SK-N-SH treated with all-trans-retinoic acid at 6 μM for 48 hours (cell line): ENCODE results near the gene IRGQ.

Experiments used
- ATAC-seq: fragments of 200-7000 bp; cut with Tn5 transposase; 3 replicates; pipeline ENCODE4 v1.9.1; 2020; ENCODE audit warnings: mild to moderate bottlenecking, moderate library complexity
- ARNTL ChIP-seq: fragments of 450-650 bp; formaldehyde crosslinking; IDR thresholded peaks from 2 replicates; pipeline ENCODE4 v1.5.0; 2020; ENCODE audit warnings: low read depth, mild to moderate bottlenecking, moderate library complexity, borderline replicate concordance
- BACH2 ChIP-seq: fragments of 250-450 bp; sonication (Bioruptor Pico); IDR thresholded peaks from 2 replicates; pipeline ENCODE4 v1.9.0; 2021; ENCODE audit warnings: mild to moderate bottlenecking, borderline replicate concordance
- CREB5 ChIP-seq: fragments of 250-450 bp; sonication (Bioruptor Pico); IDR thresholded peaks from 2 replicates; pipeline ENCODE4 v1.5.1; 2020; ENCODE audit warnings: low read depth, mild to moderate bottlenecking, moderate library complexity
- CSDC2 ChIP-seq: fragments of 250-450 bp; sonication (Bioruptor Pico); IDR thresholded peaks from 2 replicates; pipeline ENCODE4 v1.5.0; 2020; ENCODE audit warnings: mild to moderate bottlenecking, moderate library complexity
- ESRRG ChIP-seq: fragments of 250-450 bp; sonication (Bioruptor Pico); IDR thresholded peaks from 2 replicates; pipeline ENCODE4 v1.6.1; 2021; ENCODE audit warnings: mild to moderate bottlenecking
- GLIS3 ChIP-seq: fragments of 250-450 bp; sonication (Bioruptor Pico); IDR thresholded peaks from 2 replicates; pipeline ENCODE4 v1.5.0; 2020; ENCODE audit warnings: mild to moderate bottlenecking, moderate library complexity
- ISL1 ChIP-seq: fragments of 250-450 bp; sonication (Bioruptor Pico); IDR thresholded peaks from 2 replicates; pipeline ENCODE4 v2.1.2; 2022; ENCODE audit warnings: mild to moderate bottlenecking, moderate library complexity
- OSR1 ChIP-seq: fragments of 250-450 bp; sonication (Bioruptor Pico); IDR thresholded peaks from 2 replicates; pipeline ENCODE4 v1.8.0; 2022; ENCODE audit warnings: moderate library complexity, mild to moderate bottlenecking, inconsistent platforms
- PPARA ChIP-seq: fragments of 250-450 bp; sonication (Bioruptor Pico); IDR thresholded peaks from 2 replicates; pipeline ENCODE4 v1.5.0; 2020; ENCODE audit warnings: mild to moderate bottlenecking, borderline replicate concordance
- RARB ChIP-seq: fragments of 250-450 bp; sonication (Bioruptor Pico); IDR thresholded peaks from 2 replicates; pipeline ENCODE4 v1.8.0; 2021; ENCODE audit warnings: mild to moderate bottlenecking, moderate library complexity
- SNAI2 ChIP-seq: fragments of 250-450 bp; sonication (Bioruptor Pico); IDR thresholded peaks from 2 replicates; pipeline ENCODE4 v1.5.0; 2020; ENCODE audit warnings: mild to moderate bottlenecking, moderate library complexity
- TCF4 ChIP-seq: fragments of 250-450 bp; sonication (Bioruptor Pico); IDR thresholded peaks from 2 replicates; pipeline ENCODE4 v1.8.0; 2021; ENCODE audit warnings: mild to moderate bottlenecking, moderate library complexity, borderline replicate concordance
- TOX ChIP-seq: fragments of 250-450 bp; sonication (Bioruptor Pico); IDR thresholded peaks from 2 replicates; pipeline ENCODE4 v1.8.0; 2021; ENCODE audit warnings: mild to moderate bottlenecking, moderate library complexity, borderline replicate concordance
- ZC3H10 ChIP-seq: fragments of 250-450 bp; sonication (Bioruptor Pico); IDR thresholded peaks from 2 replicates; pipeline ENCODE4 v1.5.1; 2021; ENCODE audit warnings: mild to moderate bottlenecking, moderate library complexity
- ZFP3 ChIP-seq: fragments of 250-450 bp; sonication (Bioruptor Pico); IDR thresholded peaks from 2 replicates; pipeline ENCODE4 v1.5.0; 2020; ENCODE audit warnings: mild to moderate bottlenecking, moderate library complexity
- ZFP30 ChIP-seq: fragments of 450-650 bp; formaldehyde crosslinking; IDR thresholded peaks from 2 replicates; pipeline ENCODE4 v1.5.0; 2022; ENCODE audit warnings: mild to moderate bottlenecking, moderate library complexity
- ZNF565 ChIP-seq: fragments of 450-650 bp; formaldehyde crosslinking; conservative IDR thresholded peaks from 2 replicates; pipeline ENCODE4 v1.5.0; 2020; ENCODE audit warnings: low read depth, mild to moderate bottlenecking, moderate library complexity
- ZNF70 ChIP-seq: fragments of 450-650 bp; formaldehyde crosslinking; IDR thresholded peaks from 2 replicates; pipeline ENCODE4 v1.5.0; 2020; ENCODE audit warnings: mild to moderate bottlenecking, moderate library complexity
- ZNF8 ChIP-seq: fragments of 450-650 bp; formaldehyde crosslinking; IDR thresholded peaks from 2 replicates; pipeline ENCODE4 v1.5.0; 2020; ENCODE audit warnings: mild to moderate bottlenecking, moderate library complexity
- TF ChIP-seq, protein P1 (sequence below): fragments of 250-450 bp; sonication (Bioruptor Pico); IDR thresholded peaks from 2 replicates; pipeline ENCODE4 v1.5.1; 2021; ENCODE audit warnings: mild to moderate bottlenecking, moderate library complexity

The IRGQ gene

GRCh38 chr19:43541920-43542650, 53.8 kb downstream of the IRGQ start (continued):
- TF ChIP-seq CREB5 (CRISPR knock-in tag) = no peak
- no peak for TF ChIP-seq ZC3H10 (CRISPR knock-in tag)
- no peak for TF ChIP-seq ISL1
- no peak for TF ChIP-seq ARNTL (CRISPR knock-in tag)
- no peak for TF ChIP-seq RARB (CRISPR knock-in tag)
- no peak for TF ChIP-seq ZNF8 (CRISPR knock-in tag)
- no peak for TF ChIP-seq BACH2 (CRISPR knock-in tag)
- no peak for TF ChIP-seq TOX (CRISPR knock-in tag)
- no peak for TF ChIP-seq ZNF565 (CRISPR knock-in tag)
- TF ChIP-seq, protein P1, sequence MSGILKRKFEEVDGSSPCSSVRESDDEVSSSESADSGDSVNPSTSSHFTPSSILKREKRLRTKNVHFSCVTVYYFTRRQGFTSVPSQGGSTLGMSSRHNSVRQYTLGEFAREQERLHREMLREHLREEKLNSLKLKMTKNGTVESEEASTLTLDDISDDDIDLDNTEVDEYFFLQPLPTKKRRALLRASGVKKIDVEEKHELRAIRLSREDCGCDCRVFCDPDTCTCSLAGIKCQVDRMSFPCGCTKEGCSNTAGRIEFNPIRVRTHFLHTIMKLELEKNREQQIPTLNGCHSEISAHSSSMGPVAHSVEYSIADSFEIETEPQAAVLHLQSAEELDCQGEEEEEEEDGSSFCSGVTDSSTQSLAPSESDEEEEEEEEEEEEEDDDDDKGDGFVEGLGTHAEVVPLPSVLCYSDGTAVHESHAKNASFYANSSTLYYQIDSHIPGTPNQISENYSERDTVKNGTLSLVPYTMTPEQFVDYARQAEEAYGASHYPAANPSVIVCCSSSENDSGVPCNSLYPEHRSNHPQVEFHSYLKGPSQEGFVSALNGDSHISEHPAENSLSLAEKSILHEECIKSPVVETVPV (CRISPR knock-in tag) = no peak
- no peak for TF ChIP-seq GLIS3 (CRISPR knock-in tag)
- TF ChIP-seq OSR1 = no peak

- no peak for ATAC-seq
- TF ChIP-seq GLIS3 (CRISPR knock-in tag) (no peak), ISL1 (no peak), ESRRG (CRISPR knock-in tag) (no peak), ZFP30 (CRISPR knock-in tag) (no peak), CREB5 (CRISPR knock-in tag) (no peak), ZNF565 (CRISPR knock-in tag) (no peak)
Observed at GRCh38 chr19:43540381-43540780, 55.6 kb downstream of the IRGQ start.

DNA sequence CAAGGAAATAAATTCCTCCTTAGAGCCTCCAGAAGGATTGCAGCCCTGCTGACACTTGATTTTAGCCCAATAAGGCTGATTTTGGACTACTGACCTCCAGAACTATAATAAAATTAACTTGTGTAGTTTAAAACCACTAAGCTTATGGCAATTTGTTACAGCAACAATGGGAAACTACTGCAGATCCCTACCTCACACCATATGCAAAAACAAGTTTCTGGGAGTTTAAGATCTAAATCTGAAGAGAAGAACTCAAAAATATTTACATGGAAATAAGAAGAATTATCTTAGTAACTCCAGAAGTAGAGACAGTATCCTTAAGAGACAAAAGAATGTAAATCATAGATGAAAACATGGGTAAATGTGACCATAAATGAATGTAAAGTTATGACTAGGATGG, 57.0 kb downstream of the IRGQ start:
- TF ChIP-seq TCF4 (CRISPR knock-in tag) = no peak
- TF ChIP-seq CSDC2 = no peak
- no peak for TF ChIP-seq PPARA
- TF ChIP-seq, protein P1 (CRISPR knock-in tag) = no peak
- TF ChIP-seq ZNF565 (CRISPR knock-in tag) = no peak
- no peak for ATAC-seq

- ATAC-seq = no peak
- TF ChIP-seq SNAI2 (CRISPR knock-in tag) = no peak
- no peak for TF ChIP-seq ARNTL (CRISPR knock-in tag)
- TF ChIP-seq, protein P1 (CRISPR knock-in tag) = no peak
- no peak for TF ChIP-seq ZFP30 (CRISPR knock-in tag)
- no peak for TF ChIP-seq TCF4 (CRISPR knock-in tag)
- no peak for TF ChIP-seq ISL1
- TF ChIP-seq ZNF70 (CRISPR knock-in tag) = no peak
- no peak for TF ChIP-seq PPARA
- no peak for TF ChIP-seq ZFP3 (CRISPR knock-in tag)
- no peak for TF ChIP-seq GLIS3 (CRISPR knock-in tag)
- TF ChIP-seq, all 23 proteins: peak for 0
Observed at GRCh38 chr19:43534816-43535761, 60.8 kb downstream of the IRGQ start.
